ENCODE data around the gene GPR31. TPM values are rescaled to one million over a fixed set of nuclear protein-coding genes. Genes with fewer than 3 reads are reported as not detected.

Gene GPR31
- polyA plus RNA-seq, 1 of the 3 experiments (the other 2 are of a cell fraction), result not detected

DNA sequence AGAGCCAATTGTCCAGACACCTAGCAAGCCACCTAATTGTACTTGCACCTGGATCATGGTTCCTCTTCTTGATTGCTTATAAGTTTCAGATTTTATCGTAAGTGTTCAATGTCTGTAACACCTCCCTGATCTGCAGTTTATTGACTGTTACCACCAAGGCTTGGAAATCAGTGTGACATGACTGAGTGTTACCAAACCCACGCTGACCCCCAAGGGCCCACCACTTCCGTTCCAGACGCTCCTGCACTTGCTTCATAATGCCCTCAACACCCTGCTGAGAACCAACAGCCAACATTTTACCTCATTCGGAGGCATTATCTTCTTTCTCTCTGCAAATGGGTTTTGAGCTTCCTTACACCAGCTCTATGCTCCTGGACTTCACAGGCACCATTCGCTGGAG lies 28.6 kb downstream of the GPR31 start:
- H3K36me3 ChIP-seq (replicated peaks in 1 of 2; ENCODE audit: control insufficient read depth in 1 of 2, insufficient read depth in 2 of 2, low read length in 1 of 2), result no peaks in the 10 kb centered on the region
- 60% methylated on average over 6 of the region's 6 CpGs for WGBS (ENCODE audit: low lambda C conversion rate)
- H3K4me3 ChIP-seq (ENCODE audit: low read depth in 2 of 2, low read length in 1 of 2), result no peak overlapping the region
- no peaks in the 10 kb centered on the region for H3F3A ChIP-seq (replicated peaks; ENCODE audit: insufficient read depth)
- TF ChIP-seq EP300 (IDR thresholded peaks at IDR 0.05; ENCODE audit: borderline replicate concordance in 1 of 2, low read depth in 1 of 2, low read length in 1 of 2) (no peak), FOXM1 (IDR thresholded peaks at IDR 0.05; ENCODE audit: low read depth) (no peak), RAD21 (IDR thresholded peaks at IDR 0.05; ENCODE audit: low read length) (no peak), NRF1 (IDR thresholded peaks at IDR 0.05; ENCODE audit: low read depth, low read length) (no peak), RCOR1 (IDR thresholded peaks at IDR 0.05; ENCODE audit: low read length) (no peak), GATA2 (CRISPR knock-in tag; IDR thresholded peaks at IDR 0.05) (no peak)
- TF ChIP-seq, protein P1, sequence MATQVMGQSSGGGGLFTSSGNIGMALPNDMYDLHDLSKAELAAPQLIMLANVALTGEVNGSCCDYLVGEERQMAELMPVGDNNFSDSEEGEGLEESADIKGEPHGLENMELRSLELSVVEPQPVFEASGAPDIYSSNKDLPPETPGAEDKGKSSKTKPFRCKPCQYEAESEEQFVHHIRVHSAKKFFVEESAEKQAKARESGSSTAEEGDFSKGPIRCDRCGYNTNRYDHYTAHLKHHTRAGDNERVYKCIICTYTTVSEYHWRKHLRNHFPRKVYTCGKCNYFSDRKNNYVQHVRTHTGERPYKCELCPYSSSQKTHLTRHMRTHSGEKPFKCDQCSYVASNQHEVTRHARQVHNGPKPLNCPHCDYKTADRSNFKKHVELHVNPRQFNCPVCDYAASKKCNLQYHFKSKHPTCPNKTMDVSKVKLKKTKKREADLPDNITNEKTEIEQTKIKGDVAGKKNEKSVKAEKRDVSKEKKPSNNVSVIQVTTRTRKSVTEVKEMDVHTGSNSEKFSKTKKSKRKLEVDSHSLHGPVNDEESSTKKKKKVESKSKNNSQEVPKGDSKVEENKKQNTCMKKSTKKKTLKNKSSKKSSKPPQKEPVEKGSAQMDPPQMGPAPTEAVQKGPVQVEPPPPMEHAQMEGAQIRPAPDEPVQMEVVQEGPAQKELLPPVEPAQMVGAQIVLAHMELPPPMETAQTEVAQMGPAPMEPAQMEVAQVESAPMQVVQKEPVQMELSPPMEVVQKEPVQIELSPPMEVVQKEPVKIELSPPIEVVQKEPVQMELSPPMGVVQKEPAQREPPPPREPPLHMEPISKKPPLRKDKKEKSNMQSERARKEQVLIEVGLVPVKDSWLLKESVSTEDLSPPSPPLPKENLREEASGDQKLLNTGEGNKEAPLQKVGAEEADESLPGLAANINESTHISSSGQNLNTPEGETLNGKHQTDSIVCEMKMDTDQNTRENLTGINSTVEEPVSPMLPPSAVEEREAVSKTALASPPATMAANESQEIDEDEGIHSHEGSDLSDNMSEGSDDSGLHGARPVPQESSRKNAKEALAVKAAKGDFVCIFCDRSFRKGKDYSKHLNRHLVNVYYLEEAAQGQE (IDR thresholded peaks at IDR 0.05; ENCODE audit: low read depth, low read length), result no peak
- no peaks in the 10 kb centered on the region for H3K4me1 ChIP-seq (ENCODE audit: control insufficient read depth in 1 of 2, insufficient read depth in 2 of 2, low read depth in 1 of 2, low read length in 1 of 2)
- no peak for DNase-seq
- no peak overlapping the region for H2AFZ ChIP-seq (ENCODE audit: low read depth)
- H3K27ac ChIP-seq (ENCODE audit: low read depth in 2 of 2, low read length in 1 of 2), result no peak overlapping the region
- no peaks in the 10 kb centered on the region for H3K79me2 ChIP-seq (ENCODE audit: insufficient read depth)
- no peaks in the 10 kb centered on the region for H3K9me2 ChIP-seq
- H4K20me1 ChIP-seq (ENCODE audit: insufficient read depth), result no peaks in the 10 kb centered on the region
- H3K9ac ChIP-seq, result no peak overlapping the region
- ChIA-PET CTCF (interaction anchor here (1.0 to 1.3 kb wide), 2 partner anchors 12 to 131 kb away, joined by 3 to 4 read pairs; no protein-coding TSS in a partner anchor), POLR2A (no interaction called here)
- no peak overlapping the region for H3K4me2 ChIP-seq
- H3K27me3 ChIP-seq (ENCODE audit: insufficient read depth), result no peaks in the 10 kb centered on the region
- no peaks in the 10 kb centered on the region for H3K9me3 ChIP-seq

DNA sequence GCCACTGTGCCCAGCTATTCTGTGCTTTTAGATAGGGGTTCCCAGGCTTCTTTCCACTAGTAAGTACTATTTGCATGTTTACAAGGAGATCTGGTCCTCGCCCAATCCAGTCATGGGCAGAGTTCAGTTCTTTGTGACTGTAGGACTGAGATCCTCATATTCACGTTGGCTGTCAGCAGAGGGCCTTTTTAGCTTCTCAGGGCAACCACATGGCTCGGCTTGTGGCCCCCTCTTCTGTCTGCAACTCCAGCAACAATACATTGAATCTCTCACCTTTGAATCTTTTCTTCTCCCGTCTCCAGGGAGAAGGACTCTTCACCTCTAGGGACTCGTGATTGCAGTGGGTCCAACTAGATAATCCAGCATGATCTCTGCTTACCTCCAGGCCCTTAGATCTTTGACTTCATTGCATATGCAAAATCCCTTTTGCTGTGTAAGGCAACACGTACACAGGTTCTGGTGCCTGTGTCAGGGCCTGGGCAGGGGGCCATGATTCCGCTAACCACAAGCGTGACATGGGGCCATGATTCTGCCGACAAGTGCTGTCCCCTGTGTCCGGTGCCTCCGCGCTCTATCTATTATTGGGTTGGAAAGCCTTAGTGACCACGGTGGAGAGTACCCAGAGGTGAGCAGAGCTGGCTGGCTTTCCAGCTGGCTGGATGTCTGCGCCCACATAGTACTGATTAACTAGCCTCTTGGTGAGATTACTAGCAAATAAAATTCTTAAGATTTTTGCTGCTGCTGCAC lies 29.8 kb downstream of the GPR31 start:
- H3K9ac ChIP-seq, result no peak overlapping the region
- ChIA-PET CTCF (interaction anchor here (1.0 to 1.3 kb wide), 2 partner anchors 10 to 13 kb away, joined by 3 read pairs; no protein-coding TSS in a partner anchor), POLR2A (no interaction called here)
- H3K4me3 ChIP-seq (ENCODE audit: low read depth in 2 of 2, low read length in 1 of 2), result no peak overlapping the region
- H3K36me3 ChIP-seq (replicated peaks in 1 of 2; ENCODE audit: control insufficient read depth in 1 of 2, insufficient read depth in 2 of 2, low read length in 1 of 2), result no peaks in the 10 kb centered on the region
- no peaks in the 10 kb centered on the region for H4K20me1 ChIP-seq (ENCODE audit: insufficient read depth)
- no peaks in the 10 kb centered on the region for H3K9me2 ChIP-seq
- H2AFZ ChIP-seq (ENCODE audit: low read depth), result no peak overlapping the region
- TF ChIP-seq GABPA (IDR thresholded peaks at IDR 0.05; ENCODE audit: low read depth), result no peak
- TF ChIP-seq, protein P2, sequence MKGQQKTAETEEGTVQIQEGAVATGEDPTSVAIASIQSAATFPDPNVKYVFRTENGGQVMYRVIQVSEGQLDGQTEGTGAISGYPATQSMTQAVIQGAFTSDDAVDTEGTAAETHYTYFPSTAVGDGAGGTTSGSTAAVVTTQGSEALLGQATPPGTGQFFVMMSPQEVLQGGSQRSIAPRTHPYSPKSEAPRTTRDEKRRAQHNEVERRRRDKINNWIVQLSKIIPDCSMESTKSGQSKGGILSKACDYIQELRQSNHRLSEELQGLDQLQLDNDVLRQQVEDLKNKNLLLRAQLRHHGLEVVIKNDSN (IDR thresholded peaks at IDR 0.05; ENCODE audit: borderline replicate concordance, low read depth), result no peak
- H3K27ac ChIP-seq (ENCODE audit: low read depth in 2 of 2, low read length in 1 of 2), result no peak overlapping the region
- no peaks in the 10 kb centered on the region for H3K79me2 ChIP-seq (ENCODE audit: insufficient read depth)
- no peaks in the 10 kb centered on the region for H3K4me1 ChIP-seq (ENCODE audit: control insufficient read depth in 1 of 2, insufficient read depth in 2 of 2, low read depth in 1 of 2, low read length in 1 of 2)
- WGBS (ENCODE audit: low lambda C conversion rate), result 42% methylated on average over 11 of the region's 14 CpGs
- no peaks in the 10 kb centered on the region for H3F3A ChIP-seq (replicated peaks; ENCODE audit: insufficient read depth)
- H3K9me3 ChIP-seq, result no peaks in the 10 kb centered on the region
- DNase-seq, result no peak
- no peak overlapping the region for H3K4me2 ChIP-seq
- no peaks in the 10 kb centered on the region for H3K27me3 ChIP-seq (ENCODE audit: insufficient read depth)

Measured in SK-N-SH (cell line).